Activated CD8-positive, alpha-beta T cell treated with anti-CD3 and anti-CD28 coated beads for 36 hours (primary cell): Measurements from ENCODE around the gene CDS1. TPM values are rescaled to one million over a fixed set of nuclear protein-coding genes. Genes with fewer than 3 reads are reported as not detected.
"Not testable (repeated sequence)": the region's sequence is repeated elsewhere in the genome, so short reads cannot be mapped to it uniquely, and the experiment has no call there.

ENCODE experiments used
- ATAC-seq: fragments of 200-7000 bp; cut with Tn5 transposase; one replicate; pipeline ENCODE4 v1.10.0; 2021; ENCODE audit warnings: mild to moderate bottlenecking, moderate library complexity
- CTCF ChIA-PET: fragments of 350-600 bp; sonication (Branson Sonifier 250); formaldehyde crosslinking; loops from one replicate; lab custom pipeline; 2021; ENCODE audit warnings: antibody characterized with exemption; lab: Charles Lee
- POLR2A ChIA-PET: fragments of 350-600 bp; sonication (Branson Sonifier 250); formaldehyde crosslinking; loops from one replicate; lab custom pipeline; 2021; ENCODE audit warnings: antibody characterized with exemption; lab: Charles Lee
- DNase-seq: peaks from one replicate; pipeline ENCODE4 v3.0.0-alpha.2; 2020
- H3K27ac Mint-ChIP-seq: one replicate; pipeline ENCODE4 v1.8.0; 2021; ENCODE audit warnings: mild to moderate bottlenecking, mixed read lengths
- H3K27me3 Mint-ChIP-seq: one replicate; pipeline ENCODE4 v1.8.0; 2021; ENCODE audit warnings: mixed read lengths
- H3K36me3 Mint-ChIP-seq: one replicate; pipeline ENCODE4 v1.8.0; 2021; ENCODE audit warnings: low read depth, mixed read lengths
- H3K4me1 Mint-ChIP-seq: one replicate; pipeline ENCODE4 v1.8.0; 2021; ENCODE audit warnings: low read depth, mixed read lengths
- H3K4me3 Mint-ChIP-seq: one replicate; pipeline ENCODE4 v1.8.0; 2021; ENCODE audit warnings: mild to moderate bottlenecking, moderate library complexity, mixed read lengths
- H3K9me3 Mint-ChIP-seq: one replicate; pipeline ENCODE4 v1.8.0; 2021; ENCODE audit warnings: mixed read lengths
- intact Hi-C: fragments of 100-400 bp; cut with micrococcal nuclease; formaldehyde crosslinking; loops from one replicate; pipeline ENCODE4 v1.10.0; 2022
- total RNA-seq, 2 experiments: library from RNA; stranded (reverse); gene quantifications; one replicate each; pipeline ENCODE4 v1.2.3, GENCODE V29; 2021
- TF ChIP-seq, protein P1 (sequence below): fragments of 200-600 bp; IDR thresholded peaks from one replicate; pipeline ENCODE4 v1.8.0; 2022; ENCODE audit warnings: antibody characterized with exemption, mild to moderate bottlenecking

The CDS1 gene
- total RNA-seq: under 1 TPM; 0.07 to 0.25 TPM

- H3K4me3 Mint-ChIP-seq: peak within 1 kb of the TSS; percentile 67
- H3K4me1 Mint-ChIP-seq: peaks cover 13% of the 10 kb centered on the region
- intact Hi-C loops: no loop called here
- TF ChIP-seq, protein P1, sequence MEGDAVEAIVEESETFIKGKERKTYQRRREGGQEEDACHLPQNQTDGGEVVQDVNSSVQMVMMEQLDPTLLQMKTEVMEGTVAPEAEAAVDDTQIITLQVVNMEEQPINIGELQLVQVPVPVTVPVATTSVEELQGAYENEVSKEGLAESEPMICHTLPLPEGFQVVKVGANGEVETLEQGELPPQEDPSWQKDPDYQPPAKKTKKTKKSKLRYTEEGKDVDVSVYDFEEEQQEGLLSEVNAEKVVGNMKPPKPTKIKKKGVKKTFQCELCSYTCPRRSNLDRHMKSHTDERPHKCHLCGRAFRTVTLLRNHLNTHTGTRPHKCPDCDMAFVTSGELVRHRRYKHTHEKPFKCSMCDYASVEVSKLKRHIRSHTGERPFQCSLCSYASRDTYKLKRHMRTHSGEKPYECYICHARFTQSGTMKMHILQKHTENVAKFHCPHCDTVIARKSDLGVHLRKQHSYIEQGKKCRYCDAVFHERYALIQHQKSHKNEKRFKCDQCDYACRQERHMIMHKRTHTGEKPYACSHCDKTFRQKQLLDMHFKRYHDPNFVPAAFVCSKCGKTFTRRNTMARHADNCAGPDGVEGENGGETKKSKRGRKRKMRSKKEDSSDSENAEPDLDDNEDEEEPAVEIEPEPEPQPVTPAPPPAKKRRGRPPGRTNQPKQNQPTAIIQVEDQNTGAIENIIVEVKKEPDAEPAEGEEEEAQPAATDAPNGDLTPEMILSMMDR: no peak
- CTCF ChIA-PET: interaction anchor here (0.7 to 1.9 kb wide), 3 partner anchors 10 to 11 kb away, joined by 3 to 5 read pairs (median 3); no protein-coding TSS in a partner anchor
- H3K9me3 Mint-ChIP-seq: no peaks in the 10 kb centered on the region
- peaks cover 32% of the 10 kb centered on the region for H3K27me3 Mint-ChIP-seq
- H3K27ac Mint-ChIP-seq: no peak within 1 kb of the TSS
- peak; percentile 67 for ATAC-seq
- no peak for DNase-seq
- POLR2A ChIA-PET: interaction anchor here (0.7 to 1.0 kb wide), 2 partner anchors 11 kb away, joined by 3 read pairs; no protein-coding TSS in a partner anchor
- H3K36me3 Mint-ChIP-seq: no peaks in the 10 kb centered on the region
Measured at GRCh38 chr4:84582988-84583875, at the start of gene CDS1. Gene CDS1, plus strand, starts transcription at chr4:84583127. Its CDS starts 275 bp downstream, at chr4:84583402.

DNA sequence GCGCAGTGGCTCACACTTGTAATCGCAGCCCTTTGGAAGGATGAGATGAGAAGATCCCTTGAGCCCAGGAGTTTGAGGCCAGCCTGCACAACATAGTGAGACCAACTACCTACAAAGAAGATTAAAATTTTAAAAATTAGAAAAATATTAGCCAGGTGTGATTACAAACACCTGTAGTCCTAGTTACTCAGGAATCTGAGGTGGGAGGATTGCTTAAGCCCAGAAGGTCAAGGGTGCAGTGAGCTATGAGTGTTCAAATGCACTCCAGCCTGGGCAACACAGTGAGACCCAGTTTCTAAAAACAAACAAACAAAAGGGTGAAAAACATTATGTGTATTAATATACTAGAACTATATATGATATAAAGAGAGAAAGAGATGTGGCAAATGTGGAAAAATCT lies 47.0 kb upstream of the CDS1 start:
- no peak overlapping the region for H3K27ac Mint-ChIP-seq

DNA sequence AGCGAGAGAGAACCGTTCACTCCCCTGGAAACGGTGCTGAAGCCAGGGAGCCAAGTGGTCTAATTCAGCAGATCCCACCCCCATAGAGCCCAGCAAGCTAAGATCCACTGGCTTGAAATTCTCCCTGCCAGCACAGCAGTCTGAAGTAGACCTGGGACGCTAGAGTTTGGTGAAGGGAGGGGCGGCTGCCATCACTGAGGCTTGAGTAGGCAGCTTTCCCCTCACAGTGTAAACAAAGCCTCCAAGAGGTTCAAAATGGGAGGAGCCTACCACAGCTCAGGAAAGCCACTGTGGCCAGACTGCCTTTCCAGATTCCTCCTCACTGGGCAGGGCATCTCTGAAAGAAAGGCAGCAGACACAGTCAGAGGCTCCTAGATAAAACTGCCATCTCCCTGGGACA lies 37.8 kb upstream of the CDS1 start:
- Mint-ChIP-seq H3K27ac (no peak overlapping the region), H3K4me1 (no peaks in the 10 kb centered on the region), H3K9me3 (no peaks in the 10 kb centered on the region), H3K27me3 (peaks cover 13% of the 10 kb centered on the region), H3K4me3 (no peak overlapping the region), H3K36me3 (no peaks in the 10 kb centered on the region)
- no peak for DNase-seq
- ChIA-PET POLR2A (no interaction called here), CTCF (no interaction called here)
- ATAC-seq: no peak
- intact Hi-C loops: no loop called here
- TF ChIP-seq, protein P1: no peak

More for the DNA sequence above, 47.0 kb upstream of the CDS1 start:
- no peak overlapping the region for H3K4me3 Mint-ChIP-seq
- ChIA-PET POLR2A (no interaction called here), CTCF (no interaction called here)
- ATAC-seq: no peak
- H3K27me3 Mint-ChIP-seq: peaks cover 15% of the 10 kb centered on the region
- no peaks in the 10 kb centered on the region for H3K36me3 Mint-ChIP-seq
- intact Hi-C loops: no loop called here
- DNase-seq: no peak
- no peaks in the 10 kb centered on the region for H3K4me1 Mint-ChIP-seq
- H3K9me3 Mint-ChIP-seq: peaks cover 2% of the 10 kb centered on the region
- TF ChIP-seq, protein P1: no peak

DNA sequence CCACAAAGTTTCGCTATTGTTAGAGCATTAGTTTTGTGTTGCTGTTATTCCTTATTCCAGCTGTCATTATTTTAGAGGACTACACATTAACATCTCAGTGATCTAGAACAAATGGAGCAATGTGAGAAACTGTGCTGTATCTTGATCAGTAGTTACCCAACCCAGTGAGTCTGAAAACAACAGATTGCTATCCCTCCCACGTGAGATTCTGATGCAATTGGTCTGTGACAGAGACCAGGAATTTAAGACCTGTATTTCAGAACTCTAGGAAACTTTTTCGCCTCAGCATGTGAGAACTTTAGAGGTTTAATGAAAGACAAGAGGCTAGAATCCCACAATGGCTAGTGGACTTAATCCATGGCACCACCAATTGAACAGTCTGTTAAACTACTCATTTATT lies 35.7 kb upstream of the CDS1 start:
- no peak for DNase-seq
- Mint-ChIP-seq H3K4me3 (no peak overlapping the region), H3K9me3 (no peaks in the 10 kb centered on the region), H3K27me3 (peaks cover 11% of the 10 kb centered on the region), H3K36me3 (no peaks in the 10 kb centered on the region), H3K27ac (no peak overlapping the region), H3K4me1 (no peaks in the 10 kb centered on the region)
- ChIA-PET CTCF (no interaction called here), POLR2A (no interaction called here)
- no peak for ATAC-seq
- intact Hi-C loops: no loop called here
- TF ChIP-seq, protein P1: no peak

- intact Hi-C loops, H3K9me3 Mint-ChIP-seq, POLR2A ChIA-PET, H3K4me1 Mint-ChIP-seq, DNase-seq, H3K36me3 Mint-ChIP-seq, H3K4me3 Mint-ChIP-seq, CTCF ChIA-PET, H3K27ac Mint-ChIP-seq, ATAC-seq: not testable (repeated sequence)
- H3K27me3 Mint-ChIP-seq: peaks cover 11% of the 10 kb centered on the region
Measured at GRCh38 chr4:84549191-84549590, 33.7 kb upstream of the CDS1 start.
